K562 (cell line): ENCODE data around the gene ITPR3. TPM values are rescaled to one million over a fixed set of nuclear protein-coding genes. Genes with fewer than 3 reads are reported as not detected.

ENCODE experiments used
- ATAC-seq: fragments of 200-7000 bp; cut with Tn5 transposase; 3 replicates; pipeline ENCODE4 v1.9.1; 2020; ENCODE audit warnings: moderate library complexity
- BruUV-seq: library from RNA; stranded (reverse); fragments of 400-500 nt; replicated peaks from 2 replicates; lab custom pipeline; 2021; lab: Mats Ljungman, UMichigan
- CTCF ChIA-PET: fragments of 300-600 bp; formaldehyde crosslinking; extraction: SDS; loops from one replicate; lab custom pipeline; 2021; ENCODE audit warnings: low intra/inter-chr PET ratio; lab: Yijun Ruan, JAX
- POLR2A ChIA-PET: fragments of 300-600, 350-650 bp; sonication (Branson Sonifier 250); formaldehyde crosslinking; extraction: SDS; loops from one replicate; lab custom pipeline; 2021; ENCODE audit warnings: antibody characterized with exemption, inconsistent platforms; lab: Yijun Ruan, JAX
- DNase-seq, 4 experiments: peaks; one replicate each; pipeline versions ENCODE4 v3.0.0 to v3.0.0-alpha.2; 2011 to 2018; ENCODE audit warnings: low spot score in 3 of 4, mixed read lengths in 3 of 4; ENCODE audit errors: extremely low read depth in 1 of 4
- FAIRE-seq: peaks from 2 replicates; lab custom pipeline; 2011; peaks lifted over from hg19 to GRCh38; lab: Jason Lieb, UNC
- H2AFZ ChIP-seq: 2 replicates; pipeline ENCODE4 v1.6.0; 2011; ENCODE audit warnings: low read depth, low read length, control low read depth, inconsistent platforms
- H3K27ac ChIP-seq: fragments of 200-600 bp; 3 replicates; pipeline ENCODE4 v1.8.0; 2011; ENCODE audit warnings: low read depth, mild to moderate bottlenecking, control low read depth, inconsistent platforms, low read length, moderate library complexity, mixed read lengths; ENCODE audit errors: extremely low read depth
- H3K27me3 ChIP-seq, 2 experiments: fragments of 300-600 bp in 1 of 2; 2 replicates in 1 of 2; 3 replicates in 1 of 2; pipeline versions ENCODE4 v1.6.0 to v1.8.0; 2011; ENCODE audit warnings: inconsistent platforms in 2 of 2, low read length in 2 of 2, mild to moderate bottlenecking in 1 of 2, mixed read lengths in 1 of 2, moderate library complexity in 1 of 2; ENCODE audit not compliant: control insufficient read depth in 2 of 2, insufficient read depth in 2 of 2
- H3K36me3 ChIP-seq: fragments of 300-600 bp; 3 replicates; pipeline ENCODE4 v1.8.0; 2011; ENCODE audit warnings: mild to moderate bottlenecking, low read length, inconsistent platforms; ENCODE audit not compliant: control insufficient read depth, insufficient read depth
- H3K4me1 ChIP-seq, 2 experiments: fragments of 200-600 bp in 1 of 2; replicated peaks in 1 of 2; 2 replicates in 1 of 2; 3 replicates in 1 of 2; pipeline versions ENCODE4 v1.5.1 to v1.8.0; 2011; ENCODE audit warnings: inconsistent platforms in 2 of 2, low read length in 2 of 2, mild to moderate bottlenecking in 1 of 2, mixed read lengths in 1 of 2, moderate library complexity in 1 of 2; ENCODE audit not compliant: control insufficient read depth in 2 of 2, insufficient read depth in 2 of 2
- H3K4me2 ChIP-seq: 2 replicates; pipeline ENCODE4 v1.6.1; 2011; ENCODE audit warnings: low read length, control low read depth, inconsistent platforms, mixed read lengths; ENCODE audit not compliant: insufficient read depth
- H3K4me3 ChIP-seq: fragments of 200-600 bp; sonication (generic), shearing (Covaris generic); 2 replicates; pipeline ENCODE4 v1.5.1; 2016; ENCODE audit warnings: control low read depth, inconsistent platforms
- H3K79me2 ChIP-seq: fragments of 200-600 bp; 3 replicates; pipeline ENCODE4 v1.8.0; 2011; ENCODE audit warnings: low read length, inconsistent platforms; ENCODE audit not compliant: control insufficient read depth, insufficient read depth
- H3K9ac ChIP-seq, 2 experiments: 2 replicates each; pipeline versions ENCODE4 v1.6.0 to v1.6.1; 2011; ENCODE audit warnings: low read depth in 2 of 2, low read length in 2 of 2, control low read depth in 1 of 2, inconsistent platforms in 1 of 2, mild to moderate bottlenecking in 1 of 2, mixed read lengths in 1 of 2; ENCODE audit not compliant: insufficient read depth in 1 of 2
- H3K9me1 ChIP-seq: one replicate; pipeline ENCODE4 v1.6.0; 2011; ENCODE audit warnings: inconsistent platforms, mild to moderate bottlenecking, low read length, moderate library complexity; ENCODE audit not compliant: control insufficient read depth, insufficient read depth
- H3K9me3 ChIP-seq: replicated peaks from 2 replicates; pipeline ENCODE4 v1.5.1; 2011; ENCODE audit warnings: low read depth, low read length, inconsistent platforms; ENCODE audit not compliant: control insufficient read depth, insufficient read depth
- H4K20me1 ChIP-seq: replicated peaks from 2 replicates; pipeline ENCODE4 v1.6.1; 2011; ENCODE audit warnings: low read length, inconsistent platforms, mixed read lengths; ENCODE audit not compliant: control insufficient read depth, insufficient read depth
- CEBPG ChIP-seq, 3 experiments: fragments of 200-800 bp in 1 of 3; sonication (Bioruptor generic) in 1 of 3; sonication (generic) in 1 of 3; formaldehyde crosslinking in 1 of 3; IDR thresholded peaks in 2 of 3; conservative IDR thresholded peaks in 1 of 3; 2 replicates each; pipeline versions ENCODE4 v1.6.1 to v1.8.0; 2016 to 2022; ENCODE audit warnings: missing compliant biosample characterization in 2 of 3, missing genetic modification characterization in 2 of 3, mild to moderate bottlenecking in 1 of 3, missing genetic modification reagents in 1 of 3
- DNMT1 ChIP-seq: fragments of 450-650 bp; IDR thresholded peaks from 2 replicates; pipeline ENCODE4 v1.6.1; 2016; ENCODE audit warnings: antibody characterized with exemption, mild to moderate bottlenecking
- IFI16 ChIP-seq: fragments of 250-450 bp; sonication (Bioruptor Pico); IDR thresholded peaks from 2 replicates; pipeline ENCODE4 v2.1.2; 2022; ENCODE audit warnings: mild to moderate bottlenecking, inconsistent platforms
- NR2C1 ChIP-seq, 2 experiments: fragments of 450-650 bp; IDR thresholded peaks; 2 replicates each; pipeline ENCODE4 v1.6.1; 2017; ENCODE audit warnings: mild to moderate bottlenecking in 2 of 2, antibody characterized with exemption in 1 of 2, inconsistent platforms in 1 of 2, missing compliant biosample characterization in 1 of 2, missing genetic modification characterization in 1 of 2
- NRF1 ChIP-seq, 2 experiments: fragments of 450-650 bp; IDR thresholded peaks in 1 of 2; conservative IDR thresholded peaks in 1 of 2; 2 replicates each; pipeline ENCODE4 v1.6.1; 2014; ENCODE audit warnings: mild to moderate bottlenecking in 2 of 2
- PRMT5 ChIP-seq: sonication (generic); formaldehyde crosslinking; IDR thresholded peaks from 2 replicates; pipeline ENCODE4 v1.5.0; 2020; ENCODE audit warnings: missing genetic modification reagents
- SIX5 ChIP-seq, 2 experiments: IDR thresholded peaks; 2 replicates each; pipeline ENCODE4 v1.6.1; 2011; ENCODE audit warnings: low read length in 2 of 2, borderline replicate concordance in 1 of 2, low read depth in 1 of 2, mild to moderate bottlenecking in 1 of 2, moderate library complexity in 1 of 2; ENCODE audit not compliant: insufficient read depth in 1 of 2
- ZNF696 ChIP-seq: fragments of 250-450 bp; sonication (Bioruptor Pico); conservative IDR thresholded peaks from 2 replicates; pipeline ENCODE4 v1.4.0; 2020; ENCODE audit warnings: mild to moderate bottlenecking, moderate library complexity
- ZNF766 ChIP-seq: fragments of 200-800 bp; sonication (Bioruptor generic); conservative IDR thresholded peaks from 2 replicates; pipeline ENCODE4 v1.6.1; 2016; ENCODE audit warnings: missing genetic modification characterization, missing compliant biosample characterization
- WGBS: fragments of 100-300 bp; shearing (Covaris generic); methylation state at CpG from one replicate; pipeline ENCODE4 v1.1.6; 2016; ENCODE audit warnings: low coverage, mixed read lengths; ENCODE audit not compliant: insufficient coverage; ENCODE audit errors: missing lambda C conversion rate; 5-methylcytosine and 5-hydroxymethylcytosine counted together
- in situ Hi-C: fragments of 300-500 bp; cut with MboI; formaldehyde crosslinking; loops from 4 replicates; pipeline ENCODE4 v1.15.0; 2018; ENCODE audit warnings: inconsistent platforms, mixed read lengths
- intact Hi-C: fragments of 100-400 bp; cut with micrococcal nuclease; formaldehyde crosslinking; loops from 2 replicates; pipeline ENCODE4 v1.14.2; 2022
- polyA plus RNA-seq, 8 experiments: library from polyadenylated mRNA; depleted of rRNA in 4 of 8; stranded (reverse) in 5 of 8; unstranded in 3 of 8; fragments of >200 nt; fragmentation: Nextera tagmentation in 2 of 8; fragmentation: Illumina TruSeq in 1 of 8; extraction: Ambion mirVana in 2 of 8; extraction: Trizol in 1 of 8; gene quantifications; 2 replicates each; pipeline versions ENCODE4 v1.2.1 to v1.2.3, GENCODE V29; 2011 to 2014; ENCODE audit warnings: inconsistent platforms in 1 of 8, missing spikeins in 1 of 8
- total RNA-seq, 7 experiments: library from RNA; depleted of rRNA in 6 of 7; stranded (reverse); fragments of >200 nt in 6 of 7; fragmentation: Illumina TruSeq in 2 of 7; extraction: Trizol in 2 of 7; gene quantifications; 2 replicates each; pipeline versions ENCODE4 v1.2.1 to v1.2.3, GENCODE V29; 2011 to 2021; ENCODE audit warnings: low replicate concordance in 1 of 7
- TF ChIP-seq, protein P1 (sequence below): fragments of 450-650 bp; IDR thresholded peaks from 2 replicates; pipeline ENCODE4 v1.6.1; 2016
- TF ChIP-seq, protein P2 (sequence below): fragments of 250-450 bp; sonication (Bioruptor Pico); IDR thresholded peaks from 2 replicates; pipeline ENCODE4 v1.4.0; 2020
- TF ChIP-seq, protein P3 (sequence below): fragments of 450-650 bp; formaldehyde crosslinking; IDR thresholded peaks from 2 replicates; pipeline ENCODE4 v1.4.0; 2022; ENCODE audit warnings: mild to moderate bottlenecking, moderate library complexity

Gene ITPR3
- total and polyA plus RNA-seq, 9 of the 15 experiments (the other 6 are each of a cell fraction or from before 2014, with no cell fraction given): 0.39 to 35.7 (median 13.2) TPM

DNA sequence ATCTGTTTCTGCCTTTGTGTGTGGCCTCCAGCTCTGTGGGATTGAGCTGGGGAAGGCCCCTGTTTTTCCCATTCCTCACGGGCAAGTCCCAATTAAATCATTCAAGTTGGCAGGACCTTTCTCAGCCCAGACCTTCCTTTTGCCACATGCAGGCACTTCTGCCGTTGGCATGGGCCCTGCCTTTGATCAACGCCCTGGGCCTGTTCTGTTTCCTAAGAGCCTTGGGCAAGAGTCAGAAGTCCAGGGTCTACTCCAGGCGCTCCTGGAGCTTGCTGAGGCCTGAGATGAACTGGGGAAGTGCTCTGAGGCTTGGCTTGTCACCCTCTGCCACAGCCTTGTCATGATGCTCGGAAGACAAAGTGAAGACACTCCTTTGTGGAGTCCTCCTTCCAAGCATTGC, 118.4 kb downstream of the ITPR3 start (continued):
- TF ChIP-seq ZNF696 (CRISPR knock-in tag) (no peak), IFI16 (CRISPR knock-in tag) (no peak), DNMT1 (no peak)

DNA sequence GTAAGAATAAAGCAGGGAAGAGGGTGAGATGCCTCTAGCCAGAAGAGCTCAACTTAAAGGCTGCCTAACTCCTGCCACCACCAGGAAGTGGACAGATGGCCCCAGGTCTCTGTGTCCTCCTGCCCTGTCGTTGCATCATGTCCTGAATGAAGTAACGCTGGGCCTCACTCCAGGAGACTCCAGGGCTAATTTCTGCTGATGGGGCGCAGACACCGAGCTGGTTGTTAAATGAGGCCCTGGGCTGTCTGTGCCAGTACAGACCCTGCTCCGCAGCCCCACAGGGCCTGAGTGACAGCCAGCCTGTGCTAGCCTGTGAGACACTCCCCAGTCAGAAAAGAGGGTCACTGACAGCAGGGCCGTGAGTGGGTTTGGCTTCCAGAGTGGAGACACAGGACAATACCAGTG, 119.1 kb downstream of the ITPR3 start:
- Histone ChIP-seq H3K4me2 (no peak overlapping the region), H3K9me3 (no peaks in the 10 kb centered on the region), H3K4me3 (no peak overlapping the region), H3K36me3 (no peaks in the 10 kb centered on the region), H3K27me3 (peaks cover 22 to 61% of the 10 kb centered on the region in 2 experiments; a peak in 4 of 5 replicates), H3K4me1 (peaks cover 9% of the 10 kb centered on the region in 2 experiments; a peak in 2 of 5 replicates), H3K79me2 (no peaks in the 10 kb centered on the region), H3K27ac (no peak overlapping the region), H2AFZ (no peak overlapping the region), H3K9ac (no peak overlapping the region), H3K9me1 (peaks cover 2% of the 10 kb centered on the region), H4K20me1 (peaks cover 5% of the 10 kb centered on the region)
- in situ Hi-C loops (no loop called here), intact Hi-C loops (no loop called here)
- 8% methylated on average over 6 of the region's 6 CpGs for WGBS
- ChIA-PET CTCF (no interaction called here), POLR2A (no interaction called here)
- no TSS peak for BruUV-seq
- ATAC-seq: peak; percentile 78
- DNase-seq: no peak
- FAIRE-seq: no peak
- TF ChIP-seq NRF1 (conservative IDR thresholded peaks at IDR 0.05 in 1 of 2, IDR thresholded peaks at IDR 0.05 in 1 of 2): peak in 1 of 2 experiments; percentile 28; a peak in 1 of 4 replicates
- 0 out of 2 replicates have a peak, but pooled peaks have one; percentile 48 for TF ChIP-seq ZNF766 (CRISPR knock-in tag)
- 0 out of 2 replicates have a peak, but pooled peaks have one; percentile 51 for TF ChIP-seq PRMT5 (CRISPR knock-in tag)
- TF ChIP-seq, protein P1, sequence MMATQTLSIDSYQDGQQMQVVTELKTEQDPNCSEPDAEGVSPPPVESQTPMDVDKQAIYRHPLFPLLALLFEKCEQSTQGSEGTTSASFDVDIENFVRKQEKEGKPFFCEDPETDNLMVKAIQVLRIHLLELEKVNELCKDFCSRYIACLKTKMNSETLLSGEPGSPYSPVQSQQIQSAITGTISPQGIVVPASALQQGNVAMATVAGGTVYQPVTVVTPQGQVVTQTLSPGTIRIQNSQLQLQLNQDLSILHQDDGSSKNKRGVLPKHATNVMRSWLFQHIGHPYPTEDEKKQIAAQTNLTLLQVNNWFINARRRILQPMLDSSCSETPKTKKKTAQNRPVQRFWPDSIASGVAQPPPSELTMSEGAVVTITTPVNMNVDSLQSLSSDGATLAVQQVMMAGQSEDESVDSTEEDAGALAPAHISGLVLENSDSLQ: peak; percentile 68
- TF ChIP-seq NR2C1 (IDR thresholded peaks at IDR 0.05): no peak
- no peak; the same call in 1 of the 2 replicates for TF ChIP-seq NR2C1 (tag; IDR thresholded peaks at IDR 0.05)
- TF ChIP-seq CEBPG (CRISPR knock-in tag; IDR thresholded peaks at IDR 0.05): peak; percentile 96
- TF ChIP-seq CEBPG (tag; conservative IDR thresholded peaks at IDR 0.05 in 1 of 2, IDR thresholded peaks at IDR 0.05 in 1 of 2): peak; percentile 93 to 98
- TF ChIP-seq, protein P2, sequence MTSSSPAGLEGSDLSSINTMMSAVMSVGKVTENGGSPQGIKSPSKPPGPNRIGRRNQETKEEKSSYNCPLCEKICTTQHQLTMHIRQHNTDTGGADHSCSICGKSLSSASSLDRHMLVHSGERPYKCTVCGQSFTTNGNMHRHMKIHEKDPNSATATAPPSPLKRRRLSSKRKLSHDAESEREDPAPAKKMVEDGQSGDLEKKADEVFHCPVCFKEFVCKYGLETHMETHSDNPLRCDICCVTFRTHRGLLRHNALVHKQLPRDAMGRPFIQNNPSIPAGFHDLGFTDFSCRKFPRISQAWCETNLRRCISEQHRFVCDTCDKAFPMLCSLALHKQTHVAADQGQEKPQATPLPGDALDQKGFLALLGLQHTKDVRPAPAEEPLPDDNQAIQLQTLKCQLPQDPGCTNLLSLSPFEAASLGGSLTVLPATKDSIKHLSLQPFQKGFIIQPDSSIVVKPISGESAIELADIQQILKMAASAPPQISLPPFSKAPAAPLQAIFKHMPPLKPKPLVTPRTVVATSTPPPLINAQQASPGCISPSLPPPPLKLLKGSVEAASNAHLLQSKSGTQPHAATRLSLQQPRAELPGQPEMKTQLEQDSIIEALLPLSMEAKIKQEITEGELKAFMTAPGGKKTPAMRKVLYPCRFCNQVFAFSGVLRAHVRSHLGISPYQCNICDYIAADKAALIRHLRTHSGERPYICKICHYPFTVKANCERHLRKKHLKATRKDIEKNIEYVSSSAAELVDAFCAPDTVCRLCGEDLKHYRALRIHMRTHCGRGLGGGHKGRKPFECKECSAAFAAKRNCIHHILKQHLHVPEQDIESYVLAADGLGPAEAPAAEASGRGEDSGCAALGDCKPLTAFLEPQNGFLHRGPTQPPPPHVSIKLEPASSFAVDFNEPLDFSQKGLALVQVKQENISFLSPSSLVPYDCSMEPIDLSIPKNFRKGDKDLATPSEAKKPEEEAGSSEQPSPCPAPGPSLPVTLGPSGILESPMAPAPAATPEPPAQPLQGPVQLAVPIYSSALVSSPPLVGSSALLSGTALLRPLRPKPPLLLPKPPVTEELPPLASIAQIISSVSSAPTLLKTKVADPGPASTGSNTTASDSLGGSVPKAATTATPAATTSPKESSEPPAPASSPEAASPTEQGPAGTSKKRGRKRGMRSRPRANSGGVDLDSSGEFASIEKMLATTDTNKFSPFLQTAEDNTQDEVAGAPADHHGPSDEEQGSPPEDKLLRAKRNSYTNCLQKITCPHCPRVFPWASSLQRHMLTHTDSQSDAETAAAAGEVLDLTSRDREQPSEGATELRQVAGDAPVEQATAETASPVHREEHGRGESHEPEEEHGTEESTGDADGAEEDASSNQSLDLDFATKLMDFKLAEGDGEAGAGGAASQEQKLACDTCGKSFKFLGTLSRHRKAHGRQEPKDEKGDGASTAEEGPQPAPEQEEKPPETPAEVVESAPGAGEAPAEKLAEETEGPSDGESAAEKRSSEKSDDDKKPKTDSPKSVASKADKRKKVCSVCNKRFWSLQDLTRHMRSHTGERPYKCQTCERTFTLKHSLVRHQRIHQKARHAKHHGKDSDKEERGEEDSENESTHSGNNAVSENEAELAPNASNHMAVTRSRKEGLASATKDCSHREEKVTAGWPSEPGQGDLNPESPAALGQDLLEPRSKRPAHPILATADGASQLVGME (CRISPR knock-in tag): no peak
- TF ChIP-seq, protein P3, sequence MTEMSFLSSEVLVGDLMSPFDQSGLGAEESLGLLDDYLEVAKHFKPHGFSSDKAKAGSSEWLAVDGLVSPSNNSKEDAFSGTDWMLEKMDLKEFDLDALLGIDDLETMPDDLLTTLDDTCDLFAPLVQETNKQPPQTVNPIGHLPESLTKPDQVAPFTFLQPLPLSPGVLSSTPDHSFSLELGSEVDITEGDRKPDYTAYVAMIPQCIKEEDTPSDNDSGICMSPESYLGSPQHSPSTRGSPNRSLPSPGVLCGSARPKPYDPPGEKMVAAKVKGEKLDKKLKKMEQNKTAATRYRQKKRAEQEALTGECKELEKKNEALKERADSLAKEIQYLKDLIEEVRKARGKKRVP (CRISPR knock-in tag): peak; percentile 83
- TF ChIP-seq SIX5 (IDR thresholded peaks at IDR 0.05; ENCODE audit: borderline replicate concordance in 1 of 2, insufficient read depth in 1 of 2, low read depth in 1 of 2, low read length in 2 of 2): no peak
